Activated CD8-positive, alpha-beta memory T cell treated with anti-CD3 and anti-CD28 coated beads for 4 hours (primary cell): ENCODE results near the gene SENP5.

Experiments used
- DNase-seq, 2 donors: peaks; one replicate each; pipeline ENCODE4 v3.0.0-alpha.2; 2020; ENCODE audit warnings: low read depth in 2 of 2

Gene SENP5

DNA sequence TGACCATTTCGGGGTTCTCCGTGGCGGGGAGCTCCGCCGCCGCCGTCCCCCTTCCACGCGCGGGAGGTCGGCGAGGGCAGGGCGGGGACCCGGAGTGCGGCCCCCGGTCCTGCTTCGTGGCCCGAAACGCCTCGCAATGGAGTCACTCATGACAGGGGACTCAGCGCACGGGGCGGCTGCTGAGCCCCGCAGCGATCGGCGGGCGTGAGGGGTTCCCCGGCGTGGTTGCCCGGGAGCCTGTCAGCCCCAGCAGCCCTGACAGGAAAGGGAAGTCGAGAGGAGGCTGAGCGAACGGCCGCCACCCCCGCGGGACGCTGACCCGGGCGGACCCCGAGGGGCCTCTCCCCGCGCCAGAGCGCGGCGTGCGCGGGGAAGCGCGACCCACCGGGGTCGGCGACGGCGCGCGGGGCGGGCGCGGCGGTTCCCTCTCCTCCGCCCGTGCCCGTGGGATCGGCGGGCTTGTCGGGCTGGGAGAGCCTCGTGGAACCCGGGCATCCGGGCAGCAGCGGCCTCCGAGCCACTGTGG is 101.5 kb downstream of the SENP5 start:
- DNase-seq, result no peak

DNA sequence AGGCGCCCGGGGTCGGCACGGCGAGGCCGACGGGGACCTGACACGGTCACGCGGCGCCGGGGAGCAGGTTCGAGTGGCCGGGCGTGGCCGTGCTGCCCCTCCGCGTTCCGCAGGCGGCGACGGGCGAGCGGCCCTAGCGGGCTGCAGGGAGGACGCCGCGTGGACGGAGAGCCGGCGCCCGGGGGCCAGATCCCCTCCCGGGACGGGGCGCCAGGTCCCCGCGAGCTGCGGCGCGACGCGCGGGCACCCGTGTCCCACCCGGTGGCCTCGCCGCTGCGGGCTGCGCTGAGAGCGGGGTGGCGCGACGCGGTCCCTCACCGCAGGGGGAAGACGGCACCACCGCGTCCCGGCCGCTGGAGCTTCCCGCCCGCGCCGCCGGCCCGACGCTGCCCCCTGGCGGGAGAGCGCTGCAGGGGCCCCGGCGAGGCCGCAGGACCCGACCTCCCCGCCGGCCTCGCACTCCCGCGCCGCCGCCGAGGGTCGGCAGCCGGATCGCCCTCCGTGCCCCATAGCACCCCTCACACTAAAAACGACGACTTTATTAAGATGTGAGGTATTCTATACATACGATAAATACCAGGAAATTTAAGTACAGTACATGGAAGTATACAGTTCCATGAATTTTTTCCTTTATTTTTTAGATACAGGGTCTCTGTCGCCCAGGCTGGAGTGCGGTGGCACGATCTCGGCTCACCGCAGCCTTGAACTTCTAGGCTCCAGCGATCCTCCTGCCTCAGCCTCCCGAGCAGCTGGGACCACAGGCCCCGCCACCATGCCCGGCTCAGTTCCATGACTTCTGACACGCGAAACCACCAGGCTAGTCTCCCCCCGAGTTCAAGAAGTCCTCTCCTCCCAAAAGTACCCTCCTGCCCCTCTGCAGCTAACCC is 102.2 kb downstream of the SENP5 start:
- DNase-seq, result peak in 1 of 2 donors; percentile 36

DNA sequence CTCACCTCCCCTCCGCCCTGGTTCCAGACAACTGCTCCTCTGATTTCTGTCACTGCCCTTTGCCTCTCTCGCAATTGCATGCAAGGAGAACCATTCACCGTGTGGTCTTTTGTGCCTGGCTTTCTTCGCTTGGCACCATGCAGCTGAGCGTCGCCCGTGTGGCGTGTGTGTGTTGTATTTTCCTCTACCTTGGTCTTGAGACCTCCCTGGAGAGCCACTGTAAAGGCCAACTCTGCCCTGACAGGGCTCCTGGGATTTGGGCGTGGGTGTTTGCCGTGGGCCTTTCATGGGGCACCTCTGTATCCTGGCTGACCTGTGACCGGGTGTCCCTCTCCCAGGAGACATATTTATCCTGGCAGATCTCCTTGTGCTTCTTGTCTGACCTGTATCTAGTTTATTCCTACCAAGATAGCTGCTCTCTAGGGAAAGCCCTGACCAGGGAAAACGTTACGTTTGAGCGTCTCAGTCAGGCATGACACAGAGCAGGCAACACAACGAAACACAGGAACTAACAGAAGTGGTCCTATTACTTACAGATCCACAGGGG is 102.9 kb downstream of the SENP5 start:
- DNase-seq, result no peak

DNA sequence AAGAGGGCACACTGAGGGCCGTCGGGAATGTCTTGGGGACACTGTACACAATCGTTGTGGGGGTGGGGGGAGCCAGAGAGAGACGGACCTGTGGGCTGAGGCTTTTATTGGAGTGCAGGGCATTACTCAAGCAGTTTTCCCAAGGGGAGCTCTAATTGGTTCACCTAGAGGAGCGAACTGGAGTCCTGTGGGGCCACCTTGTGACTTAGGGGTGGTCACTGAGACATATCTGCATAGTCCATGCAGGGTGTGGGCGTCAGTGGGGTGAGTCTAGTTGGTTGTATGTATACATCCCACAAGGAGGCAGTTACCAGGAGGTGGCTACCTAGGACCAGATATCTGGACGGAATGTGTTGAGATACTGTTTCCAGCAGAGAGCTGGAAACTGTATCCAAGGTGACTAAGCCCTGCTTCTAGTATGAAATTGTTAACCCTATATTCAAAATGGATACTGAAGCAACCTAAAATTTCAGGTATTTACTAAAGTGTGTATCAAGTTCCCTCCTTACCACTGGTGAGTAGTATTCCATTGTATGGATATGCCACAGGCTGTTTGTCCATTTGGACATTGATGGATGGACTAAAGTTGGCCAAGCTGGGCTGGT is 103.5 kb downstream of the SENP5 start:
- no peak for DNase-seq

DNA sequence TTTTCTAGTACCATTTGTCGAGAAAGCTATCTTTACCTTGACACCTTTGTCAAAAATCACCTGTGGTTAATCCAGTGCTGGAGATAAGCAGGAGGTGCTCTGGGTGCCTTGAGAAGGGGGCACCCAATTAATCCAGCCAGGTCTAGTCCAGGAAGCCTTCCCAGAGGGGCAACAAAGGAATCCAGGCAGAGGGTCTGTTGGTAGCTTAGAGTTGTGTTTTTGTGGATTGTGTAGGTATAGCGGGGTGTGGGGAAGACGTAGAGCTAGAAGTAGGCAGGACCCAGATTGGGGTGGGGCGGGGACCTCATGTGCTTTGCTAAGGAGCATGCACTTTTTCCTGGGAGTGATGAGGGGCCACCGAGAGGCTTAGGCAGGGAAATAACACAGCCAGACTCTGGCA is 106.9 kb downstream of the SENP5 start:
- no peak for DNase-seq

DNA sequence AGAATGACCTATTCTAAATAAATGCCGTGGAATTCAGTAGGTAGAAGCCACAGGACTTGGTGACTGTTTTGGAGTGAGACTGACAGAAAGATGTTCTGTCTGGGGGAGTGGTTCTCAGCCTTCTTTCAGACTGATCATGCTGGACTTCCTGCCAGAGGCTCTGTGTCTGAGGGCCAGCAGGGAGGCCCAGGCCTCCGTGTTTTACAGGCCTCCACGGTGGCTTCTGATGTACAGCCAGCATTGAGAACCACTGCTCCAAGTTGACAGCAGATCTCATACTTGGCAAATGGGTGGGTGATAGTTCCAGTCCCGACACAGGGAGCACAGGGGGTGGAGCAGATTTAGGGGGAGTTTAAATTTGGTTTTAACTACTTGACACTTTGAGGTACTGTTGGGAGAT is 107.6 kb downstream of the SENP5 start:
- no peak for DNase-seq

DNA sequence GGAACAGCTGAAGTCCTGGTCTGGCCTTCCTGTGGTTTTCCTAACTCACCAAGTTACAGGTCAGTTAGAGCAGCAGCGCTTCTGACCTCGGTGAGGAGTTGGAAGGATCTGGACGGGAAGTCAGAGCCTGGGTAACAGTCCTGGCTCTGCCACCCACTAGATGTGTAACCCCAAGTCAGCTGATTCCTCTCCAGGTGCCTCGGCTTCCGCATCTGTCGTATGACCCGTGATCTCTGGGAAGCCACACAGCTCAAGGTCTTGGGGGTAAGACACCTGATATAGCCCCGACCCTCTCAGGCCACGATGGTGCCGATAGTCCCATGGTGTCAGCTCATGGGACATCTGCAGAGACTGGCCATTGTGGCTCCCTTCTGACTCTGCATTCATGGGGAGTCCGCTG is 109.2 kb downstream of the SENP5 start:
- no peak for DNase-seq

DNA sequence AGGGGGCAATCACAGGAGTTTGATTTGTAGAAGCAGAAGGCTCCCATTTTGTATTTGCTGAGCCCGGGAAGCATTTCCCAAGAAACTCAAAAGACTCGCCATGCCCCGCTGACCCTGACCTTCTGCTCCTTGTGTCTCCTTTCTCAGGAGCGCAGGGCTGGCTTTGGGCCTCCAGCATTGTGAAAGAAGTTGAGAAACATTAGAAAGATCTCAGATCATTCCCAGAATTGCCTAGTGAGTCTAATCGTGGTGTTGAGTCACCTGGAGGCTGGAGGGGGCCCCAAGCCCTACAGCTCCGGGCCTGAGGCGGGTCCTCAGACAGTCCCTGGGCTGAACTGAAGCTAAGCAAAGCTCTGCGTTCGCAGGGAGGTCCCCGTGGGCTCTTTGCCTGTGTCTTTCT is 111.8 kb downstream of the SENP5 start:
- no peak for DNase-seq

DNA sequence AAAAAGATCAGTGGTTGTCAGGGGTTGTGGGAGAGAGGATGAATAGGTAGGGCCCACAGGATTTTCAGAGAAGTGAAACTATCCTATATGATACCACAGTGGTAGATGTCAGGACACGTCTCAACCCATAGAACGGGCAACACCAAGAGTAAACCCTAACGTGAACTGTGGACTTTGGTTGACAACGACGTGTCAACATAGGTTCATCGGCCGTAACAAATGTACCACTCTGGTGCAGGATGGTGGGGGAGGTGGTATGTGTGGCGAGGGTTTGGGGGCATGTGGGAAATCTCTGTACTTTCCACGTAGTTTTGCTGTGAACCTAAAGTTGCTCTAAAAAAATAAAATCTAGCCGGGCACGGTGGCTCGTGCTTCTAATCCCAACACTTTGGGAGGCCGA is 113.9 kb downstream of the SENP5 start:
- DNase-seq, result no peak

DNA sequence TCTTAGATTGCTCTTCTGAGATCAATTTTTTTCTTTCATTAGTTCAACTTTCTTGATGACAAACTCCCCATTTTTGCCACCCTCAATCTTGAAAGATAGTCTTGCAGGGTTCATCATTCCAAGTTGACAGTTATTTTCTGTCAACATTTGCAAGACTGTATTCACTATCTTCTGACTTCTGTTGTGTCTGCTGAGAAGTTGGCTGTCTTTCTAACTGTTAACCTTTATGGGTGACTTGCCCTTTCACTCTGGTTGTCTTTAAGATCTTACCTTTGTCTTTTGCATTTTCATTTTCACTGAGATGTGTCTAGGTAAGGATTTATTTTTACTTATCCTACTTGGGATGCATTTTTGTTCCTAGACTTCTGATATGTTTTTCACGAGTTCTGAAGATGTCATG is 115.5 kb downstream of the SENP5 start:
- no peak for DNase-seq
